ENCODE results near the gene FLT3.

The FLT3 gene

GRCh38 chr13:27962128-27962841 lies 138.1 kb downstream of the FLT3 start:
- no peak for FAIRE-seq

DNA sequence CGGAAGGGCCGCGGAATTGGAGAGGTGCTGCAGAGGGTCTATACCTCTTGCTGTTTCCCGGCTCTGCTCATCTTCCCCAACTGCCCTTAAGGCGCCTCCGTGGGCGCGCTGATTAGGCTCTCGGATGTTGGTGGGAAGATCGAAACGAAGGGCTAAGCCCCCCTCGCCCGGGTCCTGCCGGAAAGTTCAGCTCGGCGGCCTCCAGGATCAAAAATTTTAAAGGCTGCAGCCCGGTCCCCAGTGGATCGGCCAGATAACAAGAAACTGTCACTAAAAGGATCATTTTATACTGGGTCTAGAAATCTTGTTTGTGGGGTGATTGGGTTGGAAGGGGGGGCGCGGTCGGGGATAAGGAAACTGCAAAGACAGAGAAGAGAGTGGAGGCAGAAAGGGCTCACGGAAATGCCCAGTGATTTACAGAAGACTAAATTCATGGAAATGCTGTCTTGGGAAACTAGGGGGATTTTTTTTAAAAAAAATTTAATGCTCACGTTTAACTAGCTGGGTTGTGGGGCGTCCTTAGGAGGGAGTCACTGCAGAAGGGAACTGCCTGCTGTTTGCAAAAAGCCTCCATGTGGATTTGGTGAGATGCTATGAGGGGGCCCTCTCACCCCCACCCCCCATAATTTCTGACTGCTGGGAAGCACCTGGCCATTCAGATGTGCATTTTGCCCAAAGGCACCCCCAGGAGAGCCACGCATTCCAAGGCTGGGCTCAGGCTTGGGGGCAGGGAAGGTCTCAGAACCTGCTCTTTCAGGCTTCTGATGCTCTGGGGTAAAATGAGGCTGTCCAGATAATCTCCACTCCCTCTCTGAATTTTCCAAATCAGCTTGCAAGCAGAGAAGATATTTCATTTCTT lies 138.9 kb downstream of the FLT3 start:
- no peak for DNase-seq (ENCODE audit: low spot score)
- no peak for FAIRE-seq

More at GRCh38 chr13:27962128-27962841, 138.1 kb downstream of the FLT3 start:
- DNase-seq (ENCODE audit: low spot score), result no peak

DNA sequence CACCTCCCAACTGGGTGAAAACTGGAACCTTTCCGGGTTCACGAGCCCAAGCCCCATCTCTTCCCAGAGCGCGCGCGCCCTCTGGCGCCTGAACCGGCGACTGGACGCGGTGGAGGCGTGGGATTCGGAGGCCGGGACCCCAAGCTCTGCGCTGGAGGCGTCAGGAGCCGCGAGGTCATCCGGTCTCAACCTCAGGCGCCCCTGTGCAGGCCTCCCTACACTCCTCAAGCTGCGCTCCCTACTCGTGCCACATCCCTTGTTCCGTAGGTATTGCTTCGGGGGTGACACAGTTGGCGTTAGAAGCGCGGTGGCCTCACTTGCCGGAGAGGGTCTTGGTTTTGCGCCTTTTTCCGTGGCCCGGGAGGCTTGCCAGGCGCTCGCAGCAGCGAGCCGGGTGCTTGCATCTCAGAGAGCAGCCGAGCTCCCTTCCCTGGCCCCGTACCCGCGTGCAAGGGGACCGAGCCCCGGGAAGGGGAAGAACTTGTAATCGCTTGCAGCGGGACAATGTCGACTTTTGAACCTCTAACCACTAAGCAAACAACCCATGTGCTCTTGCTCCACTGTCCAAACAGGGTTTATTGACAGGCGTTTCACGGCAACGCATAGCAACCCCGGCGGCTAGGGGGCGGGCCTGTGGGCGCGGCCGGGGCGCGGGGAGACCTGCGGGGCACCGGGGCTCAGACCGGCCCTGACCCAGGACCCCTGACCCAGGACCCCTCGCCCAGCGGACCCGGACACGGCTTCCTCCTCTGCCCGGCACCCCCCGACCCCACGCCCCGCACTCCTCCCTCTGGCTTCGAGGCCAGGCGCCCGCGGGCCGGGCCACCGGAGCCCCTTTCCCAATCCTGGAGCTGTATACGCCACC lies 139.8 kb downstream of the FLT3 start:
- DNase-seq (ENCODE audit: low spot score), result no peak
- FAIRE-seq, result no peak

DNA sequence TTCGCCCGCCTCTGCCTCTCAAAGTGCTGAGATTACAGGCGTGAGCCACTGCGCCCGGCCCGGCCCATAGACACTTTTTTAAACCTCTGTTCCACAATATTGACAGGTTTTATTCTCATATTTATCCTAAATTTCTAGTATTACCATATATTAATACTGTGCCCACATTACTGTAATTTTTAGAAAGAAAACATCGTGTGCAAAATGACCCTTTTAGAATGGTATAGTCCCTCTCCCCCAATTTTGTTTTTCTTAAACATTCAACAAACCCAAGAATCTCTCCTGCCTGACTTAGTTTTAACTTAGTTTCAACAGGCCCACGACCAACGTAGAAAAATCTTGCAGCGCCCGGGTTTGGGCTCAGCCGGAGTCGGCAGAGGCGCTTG lies 140.4 kb downstream of the FLT3 start:
- DNase-seq (ENCODE audit: low spot score) (no peak), FAIRE-seq (no peak)

DNA sequence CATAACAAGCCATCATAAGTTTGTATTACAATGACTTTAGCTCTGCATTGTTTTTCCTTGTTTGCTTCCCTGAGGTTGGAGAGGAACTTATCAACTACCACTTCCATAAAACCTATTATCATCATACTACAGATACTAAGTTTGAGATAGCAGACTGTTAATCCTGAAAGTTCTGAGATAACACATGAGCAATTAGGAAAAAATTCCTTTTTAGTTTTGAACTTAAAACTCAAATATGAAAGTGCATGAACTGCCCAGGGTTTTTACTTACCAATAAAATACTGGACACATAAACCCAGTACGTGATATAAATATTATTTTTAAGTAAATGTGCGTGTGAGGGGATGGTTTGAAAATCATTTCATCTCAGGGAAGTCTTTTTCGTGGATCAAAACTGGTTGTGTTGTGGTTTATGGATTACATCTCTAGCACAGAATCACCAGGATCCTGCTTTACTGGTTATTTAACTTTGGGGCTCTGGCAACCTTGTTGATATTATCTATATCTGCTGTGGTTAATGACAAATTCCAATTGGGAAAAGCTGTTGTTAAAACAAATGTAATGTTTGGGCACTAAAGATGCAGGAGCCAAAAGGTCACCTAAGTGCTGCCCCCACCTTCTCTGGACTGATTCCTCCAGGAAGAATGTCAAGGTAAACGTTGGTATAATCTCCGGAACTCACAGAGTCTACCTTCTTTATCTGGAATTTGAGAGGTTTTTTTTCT lies 143.6 kb downstream of the FLT3 start:
- FAIRE-seq (no peak), DNase-seq (ENCODE audit: low spot score) (no peak)

GRCh38 chr13:27955014-27955591 lies 145.3 kb downstream of the FLT3 start:
- no peak for FAIRE-seq
- no peak for DNase-seq (ENCODE audit: low spot score)

DNA sequence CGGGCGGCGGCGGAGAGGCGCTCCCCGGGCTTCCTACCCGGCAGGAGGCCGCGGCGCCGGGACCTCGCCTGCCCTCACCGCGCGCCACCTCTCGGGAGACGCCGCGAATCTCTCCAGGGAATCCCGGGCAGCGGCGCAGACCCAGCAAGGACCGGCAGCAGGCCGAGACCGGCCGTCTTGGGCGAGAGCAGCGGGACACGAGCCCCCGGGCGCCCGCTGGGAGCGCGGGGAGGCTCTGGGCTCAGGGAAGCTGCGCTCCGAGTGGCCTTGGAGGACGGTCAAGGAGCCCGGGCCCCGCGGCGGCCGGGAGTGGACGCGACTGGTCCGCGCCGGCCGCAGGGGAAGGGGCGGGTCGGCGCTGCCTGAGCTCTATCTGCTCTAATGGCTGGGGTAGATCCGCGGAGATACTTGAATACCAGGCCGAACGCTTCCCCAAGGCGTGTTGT lies 145.9 kb downstream of the FLT3 start:
- FAIRE-seq (no peak), DNase-seq (ENCODE audit: low spot score) (no peak)

- DNase-seq (ENCODE audit: low spot score), result peak; percentile 82
- no peak for FAIRE-seq
Observed at GRCh38 chr13:27953676-27954405, 146.5 kb downstream of the FLT3 start.
